Transverse colon (tissue), 4 donors: ENCODE results near the gene THADA.

Source experiments
- CTCF ChIP-seq, 5 experiments: fragments of 200-600 bp in 3 of 5; fragments of 450-650 bp in 2 of 5; sonication (generic) in 3 of 5; IDR thresholded peaks; 1 replicate in 2 of 5; 2 replicates in 3 of 5; pipeline ENCODE4 v1.5.1; 2016 to 2017; ENCODE audit warnings: antibody characterized with exemption in 5 of 5, inconsistent platforms in 3 of 5, mild to moderate bottlenecking in 2 of 5, moderate library complexity in 1 of 5
- EP300 ChIP-seq: sonication (generic); formaldehyde crosslinking; IDR thresholded peaks from one replicate; pipeline ENCODE4 v1.6.1; 2017; ENCODE audit warnings: antibody characterized with exemption, low read depth
- POLR2A ChIP-seq: fragments of 450-650 bp; IDR thresholded peaks from one replicate; pipeline ENCODE4 v1.6.1; 2016; ENCODE audit warnings: antibody characterized with exemption, mild to moderate bottlenecking, moderate library complexity
- POLR2AphosphoS5 ChIP-seq, 3 donors: sonication (generic); formaldehyde crosslinking; IDR thresholded peaks; one replicate each; pipeline ENCODE4 v1.6.1; 2016; ENCODE audit warnings: antibody characterized with exemption in 3 of 3

DNA sequence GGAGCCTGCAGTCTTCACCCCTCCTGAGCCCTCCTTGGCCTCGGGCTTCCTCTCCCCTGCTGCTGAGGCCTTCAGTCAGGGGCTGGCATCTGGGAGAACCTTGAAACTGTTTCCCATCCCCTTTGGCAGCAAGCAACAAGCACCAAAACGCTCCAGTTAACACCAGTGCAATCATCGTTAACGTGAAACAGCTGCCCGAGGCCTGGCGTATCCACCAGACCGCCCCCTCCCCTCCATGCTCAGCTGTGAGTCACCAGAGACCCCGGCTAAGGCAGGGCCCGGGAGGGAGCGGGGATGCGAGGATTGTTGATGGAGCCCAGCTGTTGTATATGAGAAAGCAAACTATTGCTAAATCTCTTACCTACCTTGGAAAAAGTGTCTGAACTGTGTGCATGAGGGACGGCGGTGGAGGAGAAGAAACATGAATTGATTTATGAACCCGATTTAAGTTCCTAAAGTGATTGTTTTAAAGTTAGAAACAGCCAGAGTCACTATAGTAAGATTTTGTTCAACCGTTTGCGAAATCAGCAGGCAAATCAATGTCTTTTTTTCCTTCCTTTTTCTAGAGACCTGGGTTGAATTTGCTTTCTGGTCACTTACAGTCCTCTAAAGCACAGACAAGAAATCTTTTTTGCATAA lies 374.6 kb downstream of the THADA start:
- TF ChIP-seq CTCF (IDR thresholded peaks at IDR 0.05), result no peak
- TF ChIP-seq POLR2A, result peak; percentile 41
- TF ChIP-seq POLR2AphosphoS5 (IDR thresholded peaks at IDR 0.05), result peak; percentile 56 to 91 (median 85)
- TF ChIP-seq EP300, result no peak
